Suprapubic skin (tissue), 4 donors: ENCODE measurements around the gene CHST13.

Source experiments
- CTCF ChIP-seq, 2 donors: fragments of 200-600 bp in 1 of 2; fragments of 450-650 bp in 1 of 2; sonication (generic) in 1 of 2; IDR thresholded peaks; one replicate each; pipeline ENCODE4 v1.5.1; 2016 to 2019; ENCODE audit warnings: antibody characterized with exemption in 2 of 2, mild to moderate bottlenecking in 1 of 2, moderate library complexity in 1 of 2
- EP300 ChIP-seq: sonication (generic); formaldehyde crosslinking; IDR thresholded peaks from one replicate; pipeline ENCODE4 v1.6.1; 2017; ENCODE audit warnings: antibody characterized with exemption
- POLR2A ChIP-seq, 2 donors: fragments of 450-650 bp; IDR thresholded peaks; one replicate each; pipeline ENCODE4 v1.6.1; 2017; ENCODE audit warnings: antibody characterized with exemption in 2 of 2, mild to moderate bottlenecking in 2 of 2, moderate library complexity in 2 of 2
- POLR2AphosphoS5 ChIP-seq, 3 donors: sonication (generic); formaldehyde crosslinking; IDR thresholded peaks; one replicate each; pipeline ENCODE4 v1.6.1; 2017; ENCODE audit warnings: antibody characterized with exemption in 3 of 3

- TF ChIP-seq CTCF (IDR thresholded peaks at IDR 0.05) (no peak), POLR2AphosphoS5 (IDR thresholded peaks at IDR 0.05) (peak in 1 of 3 donors; percentile 27), POLR2A (IDR thresholded peaks at IDR 0.05) (no peak), EP300 (no peak)
Observed at GRCh38 chr3:126476166-126477060, 47.5 kb upstream of the CHST13 start.
